Rectal smooth muscle tissue (tissue), 1 donor: ENCODE data around the gene RBM14.

Experiments
- H3K27ac ChIP-seq: one replicate; pipeline ENCODE4 v1.7.0; 2013; ENCODE audit warnings: low read depth, low read length, inconsistent platforms
- H3K27me3 ChIP-seq: one replicate; pipeline ENCODE4 v1.7.0; 2013; ENCODE audit warnings: low read length; ENCODE audit not compliant: control insufficient read depth, insufficient read depth
- H3K36me3 ChIP-seq: one replicate; pipeline ENCODE4 v1.7.0; 2013; ENCODE audit warnings: low read length; ENCODE audit not compliant: control insufficient read depth, insufficient read depth
- H3K4me1 ChIP-seq: one replicate; pipeline ENCODE4 v1.7.0; 2013; ENCODE audit warnings: low read length; ENCODE audit not compliant: control insufficient read depth, insufficient read depth
- H3K4me3 ChIP-seq: one replicate; pipeline ENCODE4 v1.7.0; 2013; ENCODE audit warnings: low read length
- H3K9ac ChIP-seq: one replicate; pipeline ENCODE4 v1.7.0; 2013; ENCODE audit warnings: low read length

The RBM14 gene

DNA sequence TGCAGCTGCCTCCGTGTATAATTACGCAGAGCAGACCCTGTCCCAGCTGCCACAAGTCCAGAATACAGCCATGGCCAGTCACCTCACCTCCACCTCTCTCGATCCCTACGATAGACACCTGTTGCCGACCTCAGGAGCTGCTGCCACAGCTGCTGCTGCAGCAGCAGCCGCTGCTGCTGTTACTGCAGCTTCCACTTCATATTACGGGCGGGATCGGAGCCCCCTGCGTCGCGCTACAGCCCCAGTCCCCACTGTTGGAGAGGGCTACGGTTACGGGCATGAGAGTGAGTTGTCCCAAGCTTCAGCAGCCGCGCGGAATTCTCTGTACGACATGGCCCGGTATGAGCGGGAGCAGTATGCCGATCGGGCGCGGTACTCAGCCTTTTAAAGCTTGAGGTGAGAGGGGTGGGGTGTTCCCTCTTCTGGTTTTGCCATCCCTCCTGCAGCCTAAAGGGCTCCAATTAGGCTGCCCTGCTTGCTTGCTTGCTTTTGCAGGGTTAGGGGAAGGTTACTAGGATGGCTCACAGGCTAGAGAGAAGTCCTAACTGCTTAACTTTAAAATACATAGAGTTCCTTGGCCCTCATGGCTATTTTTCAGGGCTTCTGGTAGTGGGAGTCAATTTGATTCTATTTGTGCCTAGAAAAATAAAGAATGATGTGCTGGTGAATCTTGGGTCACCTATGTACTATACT, 27.5 kb downstream of the RBM14 start:
- H3K27me3 ChIP-seq: no peaks in the 10 kb centered on the region
- peaks cover 46% of the 10 kb centered on the region for H3K4me1 ChIP-seq
- no peak overlapping the region for H3K27ac ChIP-seq
- H3K9ac ChIP-seq: no peak overlapping the region
- H3K4me3 ChIP-seq: no peak overlapping the region
- H3K36me3 ChIP-seq: peaks cover 33% of the 10 kb centered on the region

DNA sequence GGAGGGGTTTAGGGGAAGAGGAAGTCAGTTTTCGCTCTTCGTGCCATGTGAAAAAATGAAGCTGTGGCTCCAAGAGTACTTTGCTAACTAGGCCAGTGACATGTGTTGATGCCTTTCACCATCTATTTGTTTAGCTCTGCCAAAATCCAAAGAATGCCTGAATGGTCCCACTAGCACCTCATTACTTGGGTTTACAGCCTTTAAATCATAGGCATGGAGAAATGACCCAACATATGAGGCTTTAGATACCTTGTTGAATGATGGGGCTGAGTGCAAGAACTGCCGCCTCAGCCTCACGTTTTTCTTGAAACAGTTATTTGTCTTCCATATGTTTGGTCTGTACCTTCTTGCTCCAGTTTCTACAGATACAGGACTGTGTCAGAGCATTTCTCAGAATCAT, 30.4 kb downstream of the RBM14 start:
- peaks cover 27% of the 10 kb centered on the region for H3K36me3 ChIP-seq
- H3K27me3 ChIP-seq: no peaks in the 10 kb centered on the region
- peaks cover 26% of the 10 kb centered on the region for H3K4me1 ChIP-seq
- H3K9ac ChIP-seq: no peak overlapping the region
- H3K4me3 ChIP-seq: no peak overlapping the region
- H3K27ac ChIP-seq: no peak overlapping the region

DNA sequence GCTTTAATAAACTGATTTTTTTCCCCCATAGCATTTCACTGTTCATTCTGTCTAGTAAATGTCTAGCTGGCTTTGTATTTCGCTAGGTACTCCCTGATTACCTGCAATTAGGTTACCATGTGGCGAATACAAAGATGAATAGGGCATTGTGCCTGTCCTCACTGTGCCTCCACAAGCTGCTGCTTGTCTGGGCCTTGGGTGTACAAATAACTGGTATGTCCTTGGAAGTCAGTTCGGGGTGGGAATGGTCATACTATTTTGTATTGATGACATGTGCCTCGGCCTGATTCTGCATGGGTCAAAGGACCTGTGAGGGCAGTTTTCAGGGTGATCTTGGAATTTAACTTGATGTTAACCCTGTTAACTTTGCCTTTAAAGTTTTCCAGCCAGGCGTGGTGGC, 33.5 kb downstream of the RBM14 start:
- H3K27me3 ChIP-seq: no peaks in the 10 kb centered on the region
- no peak overlapping the region for H3K9ac ChIP-seq
- no peak overlapping the region for H3K4me3 ChIP-seq
- H3K27ac ChIP-seq: no peak overlapping the region
- peaks cover 18% of the 10 kb centered on the region for H3K36me3 ChIP-seq
- H3K4me1 ChIP-seq: peaks cover 5% of the 10 kb centered on the region

DNA sequence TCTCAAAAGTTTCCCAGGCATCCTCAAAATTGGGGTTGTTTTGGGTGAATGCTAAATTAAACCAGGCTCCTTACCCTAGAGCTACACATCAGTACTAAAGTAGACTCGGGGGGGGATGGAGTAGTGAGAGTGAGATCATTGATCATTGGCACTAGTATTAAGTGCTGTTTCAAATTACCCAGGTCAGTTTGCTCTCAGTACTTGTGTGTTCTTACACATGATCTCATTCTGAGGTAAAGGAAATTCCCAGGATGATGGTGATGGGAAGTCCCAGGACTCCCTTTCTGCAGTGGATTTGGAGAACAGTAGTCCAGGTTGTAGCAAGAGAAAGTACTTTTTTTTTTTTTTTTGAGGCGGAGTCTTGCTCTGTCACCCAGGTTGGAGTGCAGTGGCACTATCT, 34.6 kb downstream of the RBM14 start:
- Histone ChIP-seq H3K4me3 (no peak overlapping the region), H3K4me1 (no peaks in the 10 kb centered on the region), H3K27me3 (no peaks in the 10 kb centered on the region), H3K9ac (no peak overlapping the region), H3K36me3 (peaks cover 16% of the 10 kb centered on the region), H3K27ac (no peak overlapping the region)

DNA sequence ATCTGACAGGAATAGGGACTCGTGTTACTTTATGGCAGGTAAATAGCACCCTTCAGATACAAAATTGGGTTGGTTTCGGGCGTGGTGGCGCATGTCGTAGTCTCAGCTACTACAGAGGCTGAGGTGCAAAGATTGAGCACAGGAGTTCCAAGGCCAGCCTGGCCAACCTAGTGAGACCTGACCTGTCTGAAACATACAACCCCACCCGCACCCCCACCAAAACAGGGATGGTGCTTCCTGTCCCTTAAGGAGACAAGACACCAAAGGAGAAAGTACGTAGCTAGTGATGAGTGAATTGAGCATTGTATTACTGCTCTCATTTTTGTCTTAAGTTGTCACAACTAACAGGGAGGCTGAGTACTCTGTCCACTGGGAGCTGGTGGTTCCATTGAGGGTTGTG, 36.2 kb downstream of the RBM14 start:
- peaks cover 10% of the 10 kb centered on the region for H3K36me3 ChIP-seq
- no peaks in the 10 kb centered on the region for H3K4me1 ChIP-seq
- no peak overlapping the region for H3K4me3 ChIP-seq
- H3K27me3 ChIP-seq: no peaks in the 10 kb centered on the region
- no peak overlapping the region for H3K27ac ChIP-seq
- H3K9ac ChIP-seq: no peak overlapping the region

DNA sequence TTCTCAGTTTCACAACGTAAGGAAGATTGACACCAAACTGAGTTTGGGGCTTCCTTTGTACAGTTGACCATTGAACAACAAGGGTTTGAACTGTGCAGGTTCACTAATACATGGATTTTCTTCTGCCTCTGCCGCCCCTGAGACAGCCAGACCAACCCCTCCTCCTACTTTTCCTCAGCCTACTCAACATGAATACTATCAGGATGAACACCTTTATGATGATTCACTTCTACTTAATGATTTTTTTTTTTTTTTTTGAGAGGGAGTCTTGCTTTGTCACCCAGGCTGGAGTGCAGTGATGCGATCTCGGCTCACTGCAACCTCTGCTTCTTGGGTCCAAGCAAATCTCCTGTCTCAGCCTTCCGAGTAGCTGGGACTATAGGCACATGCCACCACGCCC, 36.7 kb downstream of the RBM14 start:
- Histone ChIP-seq H3K27ac (no peak overlapping the region), H3K27me3 (no peaks in the 10 kb centered on the region), H3K9ac (no peak overlapping the region), H3K4me3 (no peak overlapping the region), H3K36me3 (peaks cover 10% of the 10 kb centered on the region), H3K4me1 (no peaks in the 10 kb centered on the region)

DNA sequence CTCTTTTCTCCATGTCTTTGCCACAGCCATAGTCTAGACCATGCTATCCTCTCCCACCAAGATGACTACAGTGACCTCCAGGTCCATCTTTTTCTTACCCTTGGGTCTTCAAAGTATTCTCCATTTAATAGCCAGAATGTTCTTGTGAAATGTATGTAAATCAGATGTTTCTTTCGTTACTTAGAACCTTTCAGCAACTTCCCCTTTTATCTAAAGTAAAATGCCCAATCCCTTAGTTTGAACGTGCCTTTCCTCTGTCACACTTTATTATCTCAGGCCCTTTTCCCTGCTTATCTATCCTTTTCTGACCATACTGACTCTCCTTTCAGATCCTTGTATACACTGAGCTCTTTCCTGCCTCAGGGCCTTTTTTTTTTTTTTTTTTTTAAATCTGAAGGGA, 43.3 kb downstream of the RBM14 start:
- Histone ChIP-seq H3K4me1 (no peaks in the 10 kb centered on the region), H3K36me3 (peaks cover 11% of the 10 kb centered on the region), H3K27me3 (no peaks in the 10 kb centered on the region), H3K4me3 (no peak overlapping the region), H3K27ac (no peak overlapping the region), H3K9ac (no peak overlapping the region)

DNA sequence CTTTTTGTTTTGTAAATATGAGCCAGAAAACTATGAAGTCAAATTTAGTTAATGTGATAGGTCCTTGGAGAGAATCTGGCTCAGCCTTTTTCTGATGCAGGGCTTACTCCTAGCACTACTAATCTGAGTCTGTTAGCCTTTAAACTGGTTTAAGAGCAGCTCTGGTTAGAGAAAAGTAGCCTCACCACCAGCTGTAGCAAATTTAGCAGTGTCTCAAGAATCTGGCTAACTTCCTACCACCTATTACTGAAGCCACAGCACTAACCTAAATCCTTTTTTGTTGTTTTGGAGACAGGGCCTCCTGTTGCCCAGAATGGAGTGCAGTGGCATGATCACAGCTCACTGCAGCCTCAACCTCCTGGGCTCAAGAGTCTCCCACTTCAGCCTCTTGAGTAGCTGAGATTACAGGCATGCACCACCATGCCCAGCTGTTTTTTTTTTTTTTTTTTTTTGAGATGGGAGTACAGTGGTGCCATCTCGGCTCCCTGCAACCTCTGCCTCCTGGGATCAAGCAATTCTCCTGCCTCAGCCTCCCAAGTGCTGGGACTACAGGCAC, 47.4 kb downstream of the RBM14 start:
- no peaks in the 10 kb centered on the region for H3K4me1 ChIP-seq
- H3K27me3 ChIP-seq: no peaks in the 10 kb centered on the region
- peaks cover 25% of the 10 kb centered on the region for H3K36me3 ChIP-seq
- H3K27ac ChIP-seq: no peak overlapping the region
- H3K4me3 ChIP-seq: no peak overlapping the region
- no peak overlapping the region for H3K9ac ChIP-seq

DNA sequence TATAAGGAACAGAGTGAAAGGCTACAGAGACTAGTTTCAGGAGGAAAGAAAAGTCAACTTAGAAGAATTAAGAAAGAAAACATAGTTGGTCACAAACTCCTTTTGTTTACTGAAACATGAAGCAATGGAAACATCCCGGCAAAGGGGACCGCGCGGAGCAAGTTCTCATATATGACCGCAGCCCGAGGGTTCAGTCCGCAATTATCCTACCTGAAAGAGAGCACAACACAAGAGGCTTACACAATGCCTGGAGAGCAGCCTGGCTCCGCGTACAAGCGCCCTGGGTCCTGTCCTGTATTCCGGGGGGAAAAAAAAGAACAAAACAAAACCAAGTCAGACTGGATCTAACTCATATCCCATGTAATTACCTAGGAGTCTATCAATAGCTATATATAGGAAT, 48.9 kb downstream of the RBM14 start:
- Histone ChIP-seq H3K9ac (no peak overlapping the region), H3K27me3 (no peaks in the 10 kb centered on the region), H3K27ac (no peak overlapping the region), H3K4me1 (no peaks in the 10 kb centered on the region), H3K4me3 (no peak overlapping the region), H3K36me3 (peaks cover 24% of the 10 kb centered on the region)

DNA sequence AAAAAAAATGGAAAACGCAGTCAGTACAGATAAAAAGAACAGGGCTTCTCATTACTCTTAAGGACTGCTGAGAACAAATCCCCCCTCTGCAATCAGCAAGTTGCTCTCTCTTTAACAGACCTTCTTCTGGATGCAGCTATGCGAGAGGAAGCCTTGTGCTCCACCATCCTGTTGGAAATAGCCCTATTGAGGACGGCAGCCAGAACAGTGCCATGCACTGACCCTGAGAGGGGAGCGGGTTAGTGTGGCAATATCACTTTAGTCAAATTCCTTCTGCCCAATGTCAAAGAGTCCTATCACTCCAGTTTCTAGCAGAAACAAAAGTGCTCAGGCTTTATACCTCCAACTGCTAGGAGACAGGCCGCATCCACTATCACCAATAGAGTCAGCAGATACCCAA, 54.4 kb downstream of the RBM14 start:
- H3K4me1 ChIP-seq: peaks cover 11% of the 10 kb centered on the region
- H3K36me3 ChIP-seq: peaks cover 13% of the 10 kb centered on the region
- H3K27ac ChIP-seq: no peak overlapping the region
- no peak overlapping the region for H3K4me3 ChIP-seq
- no peaks in the 10 kb centered on the region for H3K27me3 ChIP-seq
- H3K9ac ChIP-seq: no peak overlapping the region

DNA sequence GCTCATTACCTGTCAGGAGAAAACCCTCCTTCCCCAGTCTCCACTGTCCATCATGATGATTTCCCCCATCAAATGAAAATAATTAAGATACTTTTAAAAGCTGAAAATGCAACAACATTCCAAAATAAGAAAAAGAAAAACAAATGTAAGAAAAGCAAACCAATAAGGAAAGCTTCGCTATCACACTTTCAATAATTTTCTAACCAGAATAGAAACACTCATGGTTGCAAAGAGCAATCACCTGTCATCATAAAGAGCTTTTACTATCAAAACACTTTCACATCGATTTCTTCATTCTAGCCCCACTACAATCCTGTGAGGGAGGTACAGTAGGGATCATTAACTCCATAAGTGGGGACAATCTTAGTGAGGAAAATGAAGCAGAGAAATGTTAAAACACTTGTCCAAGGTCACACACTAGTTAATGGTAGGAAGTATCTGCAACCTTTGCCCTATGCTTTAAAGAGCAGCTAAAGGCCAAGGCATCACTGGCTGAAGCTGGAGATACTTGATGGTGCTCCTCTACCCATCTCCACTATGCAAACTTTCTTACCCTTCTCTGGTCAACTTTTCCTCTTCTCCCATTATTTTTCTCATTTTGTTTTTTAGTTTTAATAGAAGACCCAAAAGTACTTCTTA, 58.7 kb downstream of the RBM14 start:
- Histone ChIP-seq H3K36me3 (peaks cover 2% of the 10 kb centered on the region), H3K4me1 (peaks cover 19% of the 10 kb centered on the region), H3K9ac (no peak overlapping the region), H3K27ac (no peak overlapping the region), H3K27me3 (no peaks in the 10 kb centered on the region), H3K4me3 (no peak overlapping the region)

DNA sequence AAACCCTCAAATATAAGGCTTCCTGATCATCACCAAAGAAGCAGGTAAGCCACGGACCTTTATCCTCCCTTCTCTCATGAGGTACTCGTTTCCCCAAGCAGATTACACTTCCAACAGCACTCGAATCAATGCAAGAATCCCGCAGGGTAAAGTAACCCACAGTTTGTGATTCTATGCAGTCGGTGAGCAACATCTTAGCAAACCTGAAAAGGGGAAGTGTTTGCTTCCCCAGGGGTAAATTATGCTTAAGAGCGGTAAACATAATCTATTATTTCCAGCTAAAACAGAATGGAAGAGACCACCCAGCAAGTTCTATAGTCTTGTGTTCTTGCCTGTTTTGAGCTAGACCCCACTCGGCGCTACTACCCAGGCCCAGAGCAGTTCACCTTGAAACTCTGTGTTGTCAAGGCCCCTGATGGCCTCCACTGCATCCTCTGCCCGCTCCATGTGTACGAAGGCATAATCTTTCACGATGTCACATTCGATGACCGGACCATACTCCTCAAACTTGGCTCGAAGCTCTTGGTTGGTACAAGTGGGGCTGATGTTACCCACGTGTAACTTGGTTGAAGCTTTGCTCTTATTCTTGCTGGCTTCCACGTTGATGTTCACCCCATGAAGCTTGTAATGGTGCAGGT, 60.0 kb downstream of the RBM14 start:
- Histone ChIP-seq H3K27me3 (no peaks in the 10 kb centered on the region), H3K4me1 (peaks cover 19% of the 10 kb centered on the region), H3K4me3 (peak overlapping the region; percentile 69), H3K9ac (no peak overlapping the region), H3K27ac (no peak overlapping the region), H3K36me3 (no peaks in the 10 kb centered on the region)
